Measurements from ENCODE around the gene CA7.

GRCh38 chr16:66853261-66854139, 9.3 kb downstream of the CA7 start:
- TF ChIP-seq POLR2A (IDR thresholded peaks at IDR 0.05) (no peak), CTCF (IDR thresholded peaks at IDR 0.05) (no peak)

All from tibial nerve (tissue), 3 donors.